Esophagus (tissue), 2 donors: ENCODE measurements around the gene TDRD6. TPM values are rescaled to one million over a fixed set of nuclear protein-coding genes. Genes with fewer than 3 reads are reported as not detected.
"Not testable (repeated sequence)": the region's sequence is repeated elsewhere in the genome, so short reads cannot be mapped to it uniquely, and the experiment has no call there.

Source experiments
- H3K27ac ChIP-seq, 2 donors: one replicate each; pipeline ENCODE4 v1.5.1; 2013; ENCODE audit warnings: low read depth in 2 of 2, mild to moderate bottlenecking in 2 of 2, inconsistent platforms in 1 of 2, low read length in 1 of 2, moderate library complexity in 1 of 2
- H3K27me3 ChIP-seq, 2 donors: one replicate each; pipeline ENCODE4 v1.6.1; 2013; ENCODE audit warnings: low read length in 2 of 2, control low read depth in 1 of 2, mild to moderate bottlenecking in 1 of 2; ENCODE audit not compliant: insufficient read depth in 2 of 2, control insufficient read depth in 1 of 2
- H3K36me3 ChIP-seq, 2 donors: one replicate each; pipeline ENCODE4 v1.6.1; 2013; ENCODE audit warnings: low read length in 1 of 2; ENCODE audit not compliant: control insufficient read depth in 2 of 2, insufficient read depth in 2 of 2
- H3K4me1 ChIP-seq, 2 donors: one replicate each; pipeline ENCODE4 v1.6.1; 2013; ENCODE audit warnings: low read length in 1 of 2; ENCODE audit not compliant: control insufficient read depth in 2 of 2, insufficient read depth in 2 of 2
- H3K4me3 ChIP-seq, 2 donors: one replicate each; pipeline ENCODE4 v1.5.1; 2013; ENCODE audit warnings: low read length in 2 of 2, mild to moderate bottlenecking in 2 of 2, low read depth in 1 of 2, moderate library complexity in 1 of 2
- H3K9me3 ChIP-seq, 2 donors: one replicate each; pipeline ENCODE4 v1.6.1; 2013; ENCODE audit warnings: mild to moderate bottlenecking in 2 of 2, low read depth in 1 of 2, low read length in 1 of 2, moderate library complexity in 1 of 2; ENCODE audit not compliant: control insufficient read depth in 2 of 2, insufficient read depth in 1 of 2
- WGBS, 2 donors: extraction: QIAGEN DNeasy Blood & Tissue Kit; methylation state at CpG; one replicate each; pipeline ENCODE4 v1.1.7; 2013; 5-methylcytosine and 5-hydroxymethylcytosine counted together
- polyA plus RNA-seq, 2 donors: library from polyadenylated mRNA; stranded (reverse); fragments of 200-250 nt; gene quantifications; one replicate each; pipeline ENCODE4 v1.2.3, GENCODE V29; 2013
- donor health status: healthy with polysubstance abuse.
- donor health status: Bipolar disorder and iron deficiency.

TDRD6 gene, protein sequence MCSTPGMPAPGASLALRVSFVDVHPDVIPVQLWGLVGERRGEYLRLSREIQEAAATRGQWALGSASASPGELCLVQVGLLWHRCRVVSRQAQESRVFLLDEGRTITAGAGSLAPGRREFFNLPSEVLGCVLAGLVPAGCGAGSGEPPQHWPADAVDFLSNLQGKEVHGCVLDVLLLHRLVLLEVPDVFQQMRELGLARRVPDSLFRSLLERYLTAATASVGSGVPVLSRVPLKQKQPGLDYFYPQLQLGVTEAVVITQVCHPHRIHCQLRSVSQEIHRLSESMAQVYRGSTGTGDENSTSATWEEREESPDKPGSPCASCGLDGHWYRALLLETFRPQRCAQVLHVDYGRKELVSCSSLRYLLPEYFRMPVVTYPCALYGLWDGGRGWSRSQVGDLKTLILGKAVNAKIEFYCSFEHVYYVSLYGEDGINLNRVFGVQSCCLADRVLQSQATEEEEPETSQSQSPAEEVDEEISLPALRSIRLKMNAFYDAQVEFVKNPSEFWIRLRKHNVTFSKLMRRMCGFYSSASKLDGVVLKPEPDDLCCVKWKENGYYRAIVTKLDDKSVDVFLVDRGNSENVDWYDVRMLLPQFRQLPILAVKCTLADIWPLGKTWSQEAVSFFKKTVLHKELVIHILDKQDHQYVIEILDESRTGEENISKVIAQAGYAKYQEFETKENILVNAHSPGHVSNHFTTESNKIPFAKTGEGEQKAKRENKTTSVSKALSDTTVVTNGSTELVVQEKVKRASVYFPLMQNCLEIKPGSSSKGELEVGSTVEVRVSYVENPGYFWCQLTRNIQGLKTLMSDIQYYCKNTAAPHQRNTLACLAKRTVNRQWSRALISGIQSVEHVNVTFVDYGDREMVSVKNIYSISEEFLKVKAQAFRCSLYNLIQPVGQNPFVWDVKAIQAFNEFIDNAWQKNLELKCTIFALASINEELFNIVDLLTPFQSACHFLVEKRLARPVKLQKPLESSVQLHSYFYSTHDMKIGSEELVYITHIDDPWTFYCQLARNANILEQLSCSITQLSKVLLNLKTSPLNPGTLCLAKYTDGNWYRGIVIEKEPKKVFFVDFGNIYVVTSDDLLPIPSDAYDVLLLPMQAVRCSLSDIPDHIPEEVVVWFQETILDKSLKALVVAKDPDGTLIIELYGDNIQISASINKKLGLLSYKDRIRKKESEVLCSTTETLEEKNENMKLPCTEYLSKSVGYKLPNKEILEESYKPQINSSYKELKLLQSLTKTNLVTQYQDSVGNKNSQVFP (N-terminal part only)
- polyA plus RNA-seq = under 1 TPM; 0.11 to 0.41 TPM

DNA sequence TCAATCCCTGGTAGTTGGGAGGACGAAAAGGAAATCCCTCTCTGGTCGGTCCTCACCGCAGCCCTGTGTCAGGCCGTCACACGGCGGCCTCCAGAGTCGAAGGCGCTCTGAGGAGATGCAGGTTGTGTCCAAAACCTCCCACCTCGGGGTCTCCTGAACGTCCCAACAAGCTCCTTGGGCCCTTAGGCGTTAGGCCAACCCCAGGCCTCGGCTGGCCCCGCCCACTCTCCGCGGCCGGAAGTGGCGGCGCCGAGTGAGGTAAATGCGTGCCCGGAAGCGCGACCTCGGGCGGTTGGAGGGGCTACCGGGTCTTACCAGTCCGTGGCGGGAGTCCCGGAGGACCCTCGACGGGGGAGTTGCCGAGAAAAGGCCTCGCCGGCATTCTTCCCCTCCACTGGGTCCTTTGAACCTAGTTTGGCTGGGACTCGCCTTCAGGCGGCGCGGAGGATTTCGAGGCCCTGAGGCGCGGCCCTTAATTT is at the start of gene TDRD6:
TDRD6 (plus strand) TSS at position 267 of the 479 bp plus-strand sequence. CDS start 244 bp downstream, outside the sequence.
- Histone ChIP-seq H3K9me3 (peaks cover 3 to 5% of the 10 kb centered on the region in 2 donors), H3K27me3 (no peaks in the 10 kb centered on the region), H3K4me3 (no peak within 1 kb of the TSS), H3K27ac (no peak within 1 kb of the TSS), H3K36me3 (no peaks in the 10 kb centered on the region), H3K4me1 (no peaks in the 10 kb centered on the region)
- WGBS, 2 donors = 91 to 92% methylated on average over 41 of the region's 41 CpGs

DNA sequence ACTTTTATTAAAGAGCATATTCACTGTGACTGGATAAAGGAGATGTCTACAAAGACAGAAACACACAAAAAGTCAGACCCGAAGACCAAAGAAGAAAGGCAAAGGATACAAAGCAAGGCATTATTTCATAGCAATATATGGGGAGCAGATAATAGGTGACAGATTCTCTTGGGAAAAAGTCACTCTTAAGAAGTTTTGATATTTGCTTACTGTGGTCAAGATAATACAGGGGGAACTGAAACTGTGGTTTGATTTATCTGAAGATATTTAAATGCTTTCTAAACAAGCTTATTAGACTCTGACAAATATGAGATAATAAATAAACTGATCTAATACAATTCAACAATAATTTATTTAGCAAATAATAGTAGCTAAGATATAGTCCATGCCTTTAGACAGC is 49.8 kb upstream of the TDRD6 start:
- no peaks in the 10 kb centered on the region for H3K4me1 ChIP-seq
- WGBS, 2 donors = 86 to 97% methylated on average over 1 of the region's 1 CpG
- H3K4me3 ChIP-seq = no peak overlapping the region
- no peaks in the 10 kb centered on the region for H3K36me3 ChIP-seq
- H3K9me3 ChIP-seq = no peaks in the 10 kb centered on the region
- H3K27ac ChIP-seq = no peak overlapping the region
- H3K27me3 ChIP-seq = no peaks in the 10 kb centered on the region

DNA sequence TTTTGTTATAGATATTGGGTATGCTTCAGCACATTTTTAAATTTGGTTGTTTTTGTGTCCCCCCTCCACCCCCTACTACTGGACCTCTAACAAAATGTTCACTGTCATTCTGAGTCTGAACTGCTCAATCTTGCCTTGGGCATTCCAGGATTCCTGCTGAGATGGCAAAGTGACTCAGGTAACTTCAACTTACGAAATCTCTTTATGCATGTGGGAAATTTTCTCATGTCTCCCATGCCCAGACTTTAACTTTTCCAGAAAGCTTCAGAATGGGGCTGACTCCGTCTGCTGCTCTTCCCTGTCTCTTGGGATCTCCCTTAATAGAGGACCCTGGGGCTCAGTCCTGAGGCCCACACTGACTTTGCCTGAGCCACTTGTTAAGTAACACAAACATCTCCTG is 49.0 kb upstream of the TDRD6 start:
- Histone ChIP-seq H3K36me3 (no peaks in the 10 kb centered on the region), H3K27me3 (no peaks in the 10 kb centered on the region), H3K4me3 (no peak overlapping the region), H3K4me1 (no peaks in the 10 kb centered on the region), H3K27ac (no peak overlapping the region), H3K9me3 (no peaks in the 10 kb centered on the region)
- WGBS, 2 donors = 56 to 69% methylated on average over 2 of the region's 2 CpGs

DNA sequence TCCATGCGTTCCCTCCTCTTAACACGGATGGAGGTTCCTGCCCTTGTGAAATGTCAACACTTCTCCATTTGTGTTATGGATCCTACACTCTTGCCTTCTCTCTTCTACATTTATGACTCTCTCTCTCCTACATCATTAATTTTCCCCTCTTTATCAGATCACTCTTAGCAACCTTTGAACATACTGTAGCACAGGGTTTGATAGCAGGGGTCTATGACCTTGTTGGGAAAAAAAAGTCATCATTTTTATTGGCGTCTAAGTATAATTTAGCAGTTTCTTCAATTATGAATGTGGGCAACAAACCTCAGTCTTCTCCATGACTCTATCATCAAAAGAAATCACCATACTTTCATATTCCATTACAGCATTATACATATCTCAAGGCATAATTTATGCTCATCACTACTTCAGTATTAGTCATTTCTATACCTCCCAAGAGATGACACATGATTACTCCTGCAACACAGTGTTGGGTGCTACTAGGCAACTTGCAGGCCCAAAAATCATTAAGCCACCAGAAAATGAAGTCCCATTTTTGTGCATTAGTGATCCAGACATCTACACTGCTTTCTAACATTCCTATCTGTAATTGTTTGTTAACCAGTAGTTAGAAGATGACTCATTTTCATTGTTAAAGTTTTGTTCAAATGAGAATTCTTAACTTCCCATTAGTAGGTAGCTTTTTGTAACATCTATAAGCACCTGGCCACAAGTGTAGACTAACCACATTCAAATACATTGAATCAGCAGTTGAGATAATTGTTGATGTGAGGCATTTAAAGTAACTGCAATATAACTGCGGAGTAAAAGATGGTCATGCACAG is 44.5 kb upstream of the TDRD6 start:
- no peaks in the 10 kb centered on the region for H3K4me1 ChIP-seq
- no peaks in the 10 kb centered on the region for H3K9me3 ChIP-seq
- H3K36me3 ChIP-seq = no peaks in the 10 kb centered on the region
- no peak overlapping the region for H3K4me3 ChIP-seq
- H3K27ac ChIP-seq = no peak overlapping the region
- no peaks in the 10 kb centered on the region for H3K27me3 ChIP-seq
- WGBS, 2 donors = 84 to 90% methylated on average over 4 of the region's 4 CpGs

DNA sequence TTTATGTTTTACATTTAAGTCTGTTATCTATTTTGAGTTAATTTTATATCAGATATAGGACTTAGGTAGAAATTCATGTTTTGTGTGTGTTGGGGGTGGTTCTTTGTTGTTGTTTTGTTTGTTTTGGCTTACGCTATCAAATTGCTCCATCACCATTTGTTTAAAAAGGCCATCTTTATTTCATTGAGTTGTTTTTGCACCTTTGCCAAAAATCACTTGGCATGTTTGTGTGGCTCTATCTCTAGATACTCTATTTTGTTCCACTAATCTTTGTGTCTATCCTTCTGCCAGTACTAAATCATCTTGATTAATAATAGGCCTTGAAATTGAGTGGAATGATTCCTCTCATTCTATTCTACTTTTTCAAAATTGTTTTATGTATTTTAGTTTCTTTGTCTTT is 42.4 kb upstream of the TDRD6 start:
- H3K4me1 ChIP-seq = no peaks in the 10 kb centered on the region
- no peaks in the 10 kb centered on the region for H3K27me3 ChIP-seq
- H3K4me3 ChIP-seq = no peak overlapping the region
- WGBS, 2 donors = 91 to 96% methylated on average over 1 of the region's 1 CpG
- H3K27ac ChIP-seq = no peak overlapping the region
- no peaks in the 10 kb centered on the region for H3K9me3 ChIP-seq
- no peaks in the 10 kb centered on the region for H3K36me3 ChIP-seq

DNA sequence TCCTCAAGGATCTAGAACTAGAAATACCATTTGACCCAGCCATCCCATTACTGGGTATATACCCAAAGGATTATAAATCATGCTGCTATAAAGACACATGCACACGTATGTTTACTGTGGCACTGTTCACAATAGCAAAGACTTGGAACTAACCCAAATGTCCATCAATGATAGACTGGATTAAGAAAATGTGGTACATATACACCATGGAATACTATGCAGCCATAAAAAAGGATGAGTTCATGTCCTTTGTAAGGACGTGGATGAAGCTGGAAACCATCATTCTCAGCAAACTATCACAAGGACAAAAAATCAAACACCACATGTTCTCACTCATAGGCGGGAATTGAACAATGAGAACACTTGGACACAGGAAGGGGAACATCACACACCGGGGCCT is 39.6 kb upstream of the TDRD6 start:
- WGBS, 2 donors = 80 to 100% methylated on average over 1 to 3 of the region's 4 CpGs
- H3K4me3 ChIP-seq, H3K36me3 ChIP-seq, H3K27ac ChIP-seq, H3K9me3 ChIP-seq, H3K4me1 ChIP-seq, H3K27me3 ChIP-seq: not testable (repeated sequence)

DNA sequence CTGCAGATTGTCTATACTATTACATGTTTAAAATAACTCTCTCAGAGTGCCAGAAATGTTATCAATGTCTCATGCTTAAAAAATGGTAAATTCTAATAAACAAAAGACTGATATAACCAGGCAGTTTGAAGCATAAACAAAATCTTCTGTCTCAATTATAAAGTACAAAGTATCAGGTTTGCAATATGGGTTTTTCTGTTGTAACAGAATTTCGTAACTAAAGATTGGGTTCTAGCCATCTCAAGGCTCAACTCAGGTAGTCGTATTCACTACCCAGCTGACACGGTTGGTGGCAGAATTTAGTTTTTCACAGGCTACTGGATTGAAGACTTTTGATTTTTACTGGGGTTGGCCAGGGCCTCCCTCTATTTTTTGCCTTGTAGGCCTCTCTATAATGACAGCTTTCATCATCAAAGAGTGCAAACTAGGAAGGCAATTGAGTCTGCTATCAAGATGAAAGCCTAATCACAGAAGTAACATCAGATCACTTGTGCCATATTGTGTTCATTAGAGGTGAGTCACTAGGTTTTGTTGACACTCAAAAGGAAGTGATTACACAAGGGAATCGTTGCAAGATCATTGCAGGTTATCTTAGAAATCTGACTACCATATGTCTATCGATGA is 38.7 kb upstream of the TDRD6 start:
- no peaks in the 10 kb centered on the region for H3K36me3 ChIP-seq
- H3K4me1 ChIP-seq = no peaks in the 10 kb centered on the region
- 70 to 74% methylated on average over 5 of the region's 5 CpGs for WGBS, 2 donors
- H3K4me3 ChIP-seq = no peak overlapping the region
- H3K27me3 ChIP-seq = no peaks in the 10 kb centered on the region
- no peaks in the 10 kb centered on the region for H3K9me3 ChIP-seq
- no peak overlapping the region for H3K27ac ChIP-seq

DNA sequence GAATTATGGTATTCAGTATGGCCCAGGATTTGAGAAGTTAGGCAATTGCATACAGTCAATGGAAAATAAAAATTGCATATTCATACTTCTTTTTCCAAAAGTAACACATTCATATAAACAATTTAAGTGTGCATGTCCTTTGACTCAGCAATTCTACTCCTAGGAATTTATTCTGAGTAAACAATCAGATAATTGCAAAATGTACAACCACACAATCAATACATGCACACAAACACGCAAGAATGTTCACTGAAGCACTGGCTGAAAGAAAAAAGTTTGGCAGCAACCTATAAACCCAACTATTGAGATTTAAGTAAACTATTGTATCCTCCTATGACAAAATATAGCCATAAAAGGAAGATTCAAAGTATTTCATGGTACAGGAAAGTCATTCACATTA is 36.7 kb upstream of the TDRD6 start:
- H3K4me3 ChIP-seq = no peak overlapping the region
- no peaks in the 10 kb centered on the region for H3K36me3 ChIP-seq
- H3K27me3 ChIP-seq = no peaks in the 10 kb centered on the region
- no peaks in the 10 kb centered on the region for H3K9me3 ChIP-seq
- 41 to 48% methylated on average over 1 of the region's 1 CpG for WGBS, 2 donors
- no peaks in the 10 kb centered on the region for H3K4me1 ChIP-seq
- H3K27ac ChIP-seq = no peak overlapping the region
